ENCODE data around the gene SMC4.

GRCh38 chr3:160376681-160377080, 22.8 kb upstream of the SMC4 start:
- TF ChIP-seq CTCF (IDR thresholded peaks at IDR 0.05): no peak
- TF ChIP-seq POLR2A (IDR thresholded peaks at IDR 0.05): no peak

Measured in adrenal gland (tissue), 5 donors.